Fibroblast of the aortic adventitia (primary cell): ENCODE measurements around the gene ZSCAN25. TPM values are rescaled to one million over a fixed set of nuclear protein-coding genes. Genes with fewer than 3 reads are reported as not detected.

Experiments
- DNase-seq: peaks from one replicate; pipeline ENCODE4 v3.0.0-alpha.2; 2010; ENCODE audit warnings: low read depth
- H3K4me3 ChIP-seq: 2 replicates; pipeline ENCODE4 v1.5.1; 2011; ENCODE audit warnings: low read depth, mild to moderate bottlenecking, control low read depth, low read length, moderate library complexity
- CTCF ChIP-seq: IDR thresholded peaks from 2 replicates; pipeline ENCODE4 v1.5.1; 2011; ENCODE audit warnings: mild to moderate bottlenecking, low read length, control low read depth, inconsistent platforms; ENCODE audit not compliant: insufficient read depth
- total RNA-seq: library from RNA; depleted of rRNA; stranded (reverse); fragments of >200 nt; gene quantifications from 2 replicates; pipeline ENCODE4 v1.2.3, GENCODE V29; 2012; ENCODE audit warnings: low replicate concordance

ZSCAN25 gene
- total RNA-seq, 1 donor, result 8.1 TPM

GRCh38 chr7:99588868-99589267, 27.9 kb upstream of the ZSCAN25 start:
- no peak for TF ChIP-seq CTCF
- H3K4me3 ChIP-seq, result no peak overlapping the region
- no peak for DNase-seq

GRCh38 chr7:99594948-99595745, 21.6 kb upstream of the ZSCAN25 start:
- no peak for DNase-seq
- H3K4me3 ChIP-seq, result no peak overlapping the region
- no peak for TF ChIP-seq CTCF

- DNase-seq, result no peak
- no peak overlapping the region for H3K4me3 ChIP-seq
- TF ChIP-seq CTCF, result no peak
Observed at GRCh38 chr7:99596408-99596955, 20.3 kb upstream of the ZSCAN25 start.

GRCh38 chr7:99597762-99598501, 18.8 kb upstream of the ZSCAN25 start, which contains the start of gene TMEM225B:
TSS of gene TMEM225B (plus strand) at chr7:99598267. CDS start at chr7:99604389, 6,122 bp downstream.
- H3K4me3 ChIP-seq, result no peak within 1 kb of the TSS
- no peak for DNase-seq
- no peak for TF ChIP-seq CTCF

- no peak for DNase-seq
- TF ChIP-seq CTCF, result no peak
Observed at GRCh38 chr7:99599836-99600235, 16.9 kb upstream of the ZSCAN25 start.

GRCh38 chr7:99601656-99602310, 15.0 kb upstream of the ZSCAN25 start:
- no peak overlapping the region for H3K4me3 ChIP-seq
- DNase-seq, result no peak
- no peak for TF ChIP-seq CTCF

More at GRCh38 chr7:99599836-99600235, 16.9 kb upstream of the ZSCAN25 start:
- no peak overlapping the region for H3K4me3 ChIP-seq
